ENCODE results near the gene GRK7. TPM values are rescaled to one million over a fixed set of nuclear protein-coding genes. Genes with fewer than 3 reads are reported as not detected.

Gene GRK7
- total and polyA plus RNA-seq, 2 of the 4 experiments (the other 2 are of a cell fraction): not detected

DNA sequence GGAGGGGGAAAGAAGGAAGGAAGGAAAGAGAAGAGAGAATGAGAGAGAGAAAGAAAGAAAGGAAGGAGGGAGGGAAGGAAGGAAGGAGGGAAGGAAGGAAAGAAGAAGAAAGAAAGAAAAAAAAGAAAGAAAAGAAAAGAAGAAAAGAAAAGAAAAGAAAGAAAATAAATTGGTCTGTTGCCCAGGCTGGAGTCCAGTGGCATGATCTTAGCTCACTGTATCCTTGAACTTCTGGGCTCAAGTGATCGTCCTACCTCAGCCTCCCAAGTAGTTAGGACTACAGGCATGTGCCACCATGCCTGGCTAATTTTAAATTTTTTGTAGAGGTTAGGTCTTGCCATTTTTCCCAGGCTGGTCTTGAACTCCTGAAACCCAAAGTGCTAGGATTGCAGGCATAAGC, 36.7 kb upstream of the GRK7 start:
- H4K20me1 ChIP-seq (ENCODE audit: insufficient read depth, low read length): no peaks in the 10 kb centered on the region
- no peak overlapping the region for H3K9ac ChIP-seq (ENCODE audit: low read depth, low read length)
- no peak overlapping the region for H2AK5ac ChIP-seq (ENCODE audit: low read depth, low read length)
- no peak overlapping the region for H3K4ac ChIP-seq (ENCODE audit: low read depth, low read length)
- no peak overlapping the region for H2BK20ac ChIP-seq (ENCODE audit: low read depth, low read length)
- TF ChIP-seq CHD1 (IDR thresholded peaks at IDR 0.05; ENCODE audit: low read depth, low read length): no peak
- no peak for TF ChIP-seq FOS (IDR thresholded peaks at IDR 0.05; ENCODE audit: low read depth, low read length)
- no peak for TF ChIP-seq MXI1 (IDR thresholded peaks at IDR 0.05; ENCODE audit: borderline replicate concordance, low read depth, low read length)
- no peak for TF ChIP-seq CTCF (conservative IDR thresholded peaks at IDR 0.05; ENCODE audit: low read depth, low read length)
- TF ChIP-seq POLR2A (IDR thresholded peaks at IDR 0.05; ENCODE audit: low read depth, low read length): no peak
- no peak for TF ChIP-seq RCOR1 (IDR thresholded peaks at IDR 0.05; ENCODE audit: insufficient replicate concordance, low read length)
- TF ChIP-seq CEBPB (IDR thresholded peaks at IDR 0.05; ENCODE audit: low read depth, low read length): no peak
- no CpG with 5 or more reads among the region's 1 CpG for WGBS, 2 experiments (ENCODE audit: extremely low coverage in 2 of 2, insufficient read length in 1 of 2)
- H2AK9ac ChIP-seq (replicated peaks; ENCODE audit: low read depth, low read length, poor library complexity): no peak overlapping the region
- intact Hi-C loops (cut with micrococcal nuclease) (no loop called here), dilution Hi-C loops (cut with HindIII; ENCODE audit: low sequenced_read_pairs, unreplicated experiment) (no loop called here), in situ Hi-C loops (cut with MboI; ENCODE audit: low sequenced_read_pairs) (no loop called here)
- POLR2A ChIA-PET (ENCODE audit: unreplicated experiment): no interaction called here
- CTCF ChIA-PET: no interaction called here
- H3K4me2 ChIP-seq (ENCODE audit: low read depth, low read length): no peak overlapping the region
- no TSS peak for BruUV-seq (replicated peaks)
- no peak overlapping the region for H4K5ac ChIP-seq (ENCODE audit: low read depth, low read length)
- no peaks in the 10 kb centered on the region for H3K9me1 ChIP-seq (ENCODE audit: insufficient read depth, low read length)
- no peak overlapping the region for H2AFZ ChIP-seq (replicated peaks; ENCODE audit: low read length, poor library complexity)
- H3K56ac ChIP-seq (ENCODE audit: extremely low read depth, insufficient read depth, low read length): no peak overlapping the region
- peaks cover 3% of the 10 kb centered on the region; the same call in 1 of the 2 replicates for H3K4me1 ChIP-seq (ENCODE audit: control insufficient read depth, insufficient read depth, low read length)
- DNase-seq (no peak), ATAC-seq (ENCODE audit: low read depth) (no peak)
- no peak overlapping the region for H2BK120ac ChIP-seq (ENCODE audit: low read depth, low read length)
- H3K9me3 ChIP-seq (ENCODE audit: control insufficient read depth, insufficient read depth, low read length): no peaks in the 10 kb centered on the region
- H3K18ac ChIP-seq (ENCODE audit: low read depth, low read length): no peak overlapping the region
- H3K4me3 ChIP-seq (ENCODE audit: insufficient read depth, low read depth, low read length): no peak overlapping the region
- H2BK5ac ChIP-seq (ENCODE audit: low read depth, low read length, poor library complexity, severe bottlenecking): no peak overlapping the region
- no peaks in the 10 kb centered on the region for H3K79me1 ChIP-seq (ENCODE audit: low read depth in 1 of 2, low read length in 2 of 2)
- no peak overlapping the region for H4K91ac ChIP-seq (ENCODE audit: insufficient read depth, low read depth, low read length)
- H2BK15ac ChIP-seq (ENCODE audit: low read depth, low read length): no peak overlapping the region
- H3K14ac ChIP-seq (replicated peaks; ENCODE audit: low read depth, low read length): no peak overlapping the region
- no peaks in the 10 kb centered on the region for H3K27me3 ChIP-seq (ENCODE audit: control insufficient read depth, insufficient read depth, low read length)
- H4K8ac ChIP-seq (ENCODE audit: low read depth in 2 of 2, low read length in 2 of 2): no peak overlapping the region
- H3K23ac ChIP-seq (ENCODE audit: low read depth, low read length): no peak overlapping the region
- no peak overlapping the region for H3K27ac ChIP-seq (ENCODE audit: insufficient read depth, low read length)
- H3K36me3 ChIP-seq (ENCODE audit: control insufficient read depth, insufficient read depth, low read length): no peaks in the 10 kb centered on the region

Measured in IMR-90 (cell line).